ENCODE results near the gene LRFN2. TPM values are rescaled to one million over a fixed set of nuclear protein-coding genes. Genes with fewer than 3 reads are reported as not detected.

LRFN2 gene
- total and polyA plus RNA-seq, 4 donors: under 0.01 to 0.01 TPM; not detected in 2

GRCh38 chr6:40346246-40346645 is 240.9 kb downstream of the LRFN2 start:
- no peaks in the 10 kb centered on the region for H3K36me3 ChIP-seq (ENCODE audit: control insufficient read depth in 4 of 4, insufficient read depth in 3 of 4, low read depth in 1 of 4, low read length in 3 of 4)
- no peak for TF ChIP-seq RXRA (IDR thresholded peaks at IDR 0.05)
- TF ChIP-seq SP1 (IDR thresholded peaks at IDR 0.05): no peak
- no peak for TF ChIP-seq NR2F2 (IDR thresholded peaks at IDR 0.05)
- TF ChIP-seq RAD21 (IDR thresholded peaks at IDR 0.05): no peak
- TF ChIP-seq HNF4A (conservative IDR thresholded peaks at IDR 0.05): no peak
- TF ChIP-seq HNF4G (IDR thresholded peaks at IDR 0.05): no peak
- no peak for TF ChIP-seq ZBTB33 (IDR thresholded peaks at IDR 0.05)
- TF ChIP-seq REST (IDR thresholded peaks at IDR 0.05): no peak
- TF ChIP-seq YY1 (IDR thresholded peaks at IDR 0.05): no peak
- TF ChIP-seq JUND (IDR thresholded peaks at IDR 0.05): no peak
- TF ChIP-seq ATF3 (IDR thresholded peaks at IDR 0.05): no peak
- TF ChIP-seq FOXA2 (IDR thresholded peaks at IDR 0.05): no peak
- TF ChIP-seq GABPA (IDR thresholded peaks at IDR 0.05 in 1 of 2, conservative IDR thresholded peaks at IDR 0.05 in 1 of 2): no peak
- TF ChIP-seq MAX (IDR thresholded peaks at IDR 0.05): no peak
- TF ChIP-seq EGR1 (IDR thresholded peaks at IDR 0.05; ENCODE audit: low read depth in 2 of 2): no peak
- WGBS: 95% methylated on average over 6 of the region's 6 CpGs
- peak; percentile 2 for DNase-seq (ENCODE audit: low spot score)
- no peak overlapping the region for H3K4me3 ChIP-seq (ENCODE audit: low read depth in 1 of 3, low read length in 3 of 3)
- no peaks in the 10 kb centered on the region for H3K27me3 ChIP-seq (ENCODE audit: control insufficient read depth in 4 of 4, insufficient read depth in 4 of 4, low read length in 3 of 4)
- no peaks in the 10 kb centered on the region for H3K4me1 ChIP-seq (ENCODE audit: control insufficient read depth in 4 of 4, insufficient read depth in 4 of 4, low read length in 3 of 4)
- no peaks in the 10 kb centered on the region for H3K9me3 ChIP-seq (ENCODE audit: control insufficient read depth in 4 of 4, low read length in 3 of 4)
- no peak overlapping the region for H3K9ac ChIP-seq (ENCODE audit: low read depth in 1 of 2, low read length in 2 of 2)
- no peak overlapping the region for H3K27ac ChIP-seq (ENCODE audit: low read depth in 1 of 2, low read length in 2 of 2)

- WGBS: 88% methylated on average over 6 of the region's 6 CpGs
- Histone ChIP-seq H3K27me3 (ENCODE audit: control insufficient read depth in 4 of 4, insufficient read depth in 4 of 4, low read length in 3 of 4) (no peaks in the 10 kb centered on the region), H3K4me3 (ENCODE audit: low read depth in 1 of 3, low read length in 3 of 3) (no peak overlapping the region), H3K4me1 (ENCODE audit: control insufficient read depth in 4 of 4, insufficient read depth in 4 of 4, low read length in 3 of 4) (no peaks in the 10 kb centered on the region), H3K27ac (ENCODE audit: low read depth in 1 of 2, low read length in 2 of 2) (no peak overlapping the region), H3K9ac (ENCODE audit: low read depth in 1 of 2, low read length in 2 of 2) (no peak overlapping the region), H3K9me3 (ENCODE audit: control insufficient read depth in 4 of 4, low read length in 3 of 4) (no peaks in the 10 kb centered on the region), H3K36me3 (ENCODE audit: control insufficient read depth in 4 of 4, insufficient read depth in 3 of 4, low read depth in 1 of 4, low read length in 3 of 4) (no peaks in the 10 kb centered on the region)
- no peak for DNase-seq (ENCODE audit: low spot score)
- no peak for TF ChIP-seq REST (IDR thresholded peaks at IDR 0.05)
- TF ChIP-seq FOXA1 (IDR thresholded peaks at IDR 0.05): no peak
- TF ChIP-seq YY1 (IDR thresholded peaks at IDR 0.05): no peak
- TF ChIP-seq HNF4G (IDR thresholded peaks at IDR 0.05): no peak
- TF ChIP-seq TAF1 (conservative IDR thresholded peaks at IDR 0.05): no peak
- no peak for TF ChIP-seq JUND (IDR thresholded peaks at IDR 0.05)
Measured at GRCh38 chr6:40344566-40345167, 242.5 kb downstream of the LRFN2 start.
